A673 (cell line): Measurements from ENCODE around the gene IL6. TPM values are rescaled to one million over a fixed set of nuclear protein-coding genes. Genes with fewer than 3 reads are reported as not detected.

Source experiments
- BruUV-seq: library from RNA; stranded (reverse); fragments of 400-500 nt; replicated peaks from 2 replicates; lab custom pipeline; 2021; lab: Mats Ljungman, UMichigan
- CTCF ChIA-PET: fragments of 300-600 bp; sonication (Branson Sonifier 250); formaldehyde crosslinking; loops from one replicate; lab custom pipeline; 2022; ENCODE audit warnings: antibody characterized with exemption; lab: Charles Lee
- POLR2A ChIA-PET: fragments of 300-600 bp; sonication (Branson Sonifier 250); formaldehyde crosslinking; loops from one replicate; lab custom pipeline; 2022; ENCODE audit warnings: antibody characterized with exemption; ENCODE audit not compliant: low non-redundant PET; lab: Charles Lee
- DNase-seq: peaks from one replicate; pipeline ENCODE4 v3.0.0-alpha.2; 2015; ENCODE audit warnings: low spot score
- H3K27ac ChIP-seq: fragments of 200-600 bp; sonication (generic); 2 replicates; pipeline ENCODE4 v1.5.1; 2016; ENCODE audit warnings: mixed run types, low read depth, mild to moderate bottlenecking, mixed read lengths, antibody characterized with exemption, low read length; ENCODE audit not compliant: poor library complexity, severe bottlenecking
- H3K27me3 ChIP-seq: fragments of 200-600 bp; sonication (generic); replicated peaks from 2 replicates; pipeline ENCODE4 v1.6.1; 2017; ENCODE audit warnings: mixed run types, low read depth, mild to moderate bottlenecking, mixed read lengths, antibody characterized with exemption, low read length; ENCODE audit not compliant: insufficient read depth, poor library complexity
- H3K36me3 ChIP-seq: fragments of 200-600 bp; sonication (generic); 2 replicates; pipeline ENCODE4 v1.6.1; 2016; ENCODE audit warnings: mixed run types, mild to moderate bottlenecking, mixed read lengths, antibody characterized with exemption, low read length; ENCODE audit not compliant: insufficient read depth, poor library complexity, severe bottlenecking
- H3K4me1 ChIP-seq: fragments of 200-600 bp; sonication (generic); 2 replicates; pipeline ENCODE4 v1.6.1; 2017; ENCODE audit warnings: mixed run types, mild to moderate bottlenecking, mixed read lengths, antibody characterized with exemption, low read length; ENCODE audit not compliant: insufficient read depth, poor library complexity, severe bottlenecking
- H3K4me3 ChIP-seq: fragments of 200-600 bp; sonication (generic); 2 replicates; pipeline ENCODE4 v1.5.1; 2016; ENCODE audit warnings: low read depth, mixed run types, mild to moderate bottlenecking, mixed read lengths, low read length; ENCODE audit not compliant: poor library complexity, severe bottlenecking
- H3K9me3 ChIP-seq: fragments of 200-600 bp; sonication (generic); 2 replicates; pipeline ENCODE4 v1.6.1; 2016; ENCODE audit warnings: mixed run types, low read depth, mild to moderate bottlenecking, mixed read lengths, antibody characterized with exemption, low read length; ENCODE audit not compliant: poor library complexity, severe bottlenecking
- EZH2 ChIP-seq: fragments of 200-600 bp; sonication (generic); IDR thresholded peaks from 2 replicates; pipeline ENCODE4 v1.6.1; 2017; ENCODE audit warnings: borderline replicate concordance, low read depth, mild to moderate bottlenecking, mixed read lengths, antibody characterized with exemption, low read length; ENCODE audit not compliant: poor library complexity, severe bottlenecking
- intact Hi-C: fragments of 100-400 bp; cut with micrococcal nuclease; formaldehyde crosslinking; loops from one replicate; pipeline ENCODE4 v1.10.0; 2022; ENCODE audit not compliant: unreplicated experiment
- total RNA-seq: library from RNA; stranded (reverse); gene quantifications from 2 replicates; pipeline ENCODE4 v1.2.3, GENCODE V29; 2021
- TF ChIP-seq, protein P1 (sequence below): fragments of 300-800, 200-600 bp; sonication (generic); conservative IDR thresholded peaks from 2 replicates; pipeline ENCODE4 v1.5.1; 2017; ENCODE audit warnings: low read depth, mild to moderate bottlenecking, antibody characterized with exemption, low read length, moderate library complexity, mixed read lengths

IL6 gene
- total RNA-seq, 1 experiment from 2014 or later: not detected

DNA sequence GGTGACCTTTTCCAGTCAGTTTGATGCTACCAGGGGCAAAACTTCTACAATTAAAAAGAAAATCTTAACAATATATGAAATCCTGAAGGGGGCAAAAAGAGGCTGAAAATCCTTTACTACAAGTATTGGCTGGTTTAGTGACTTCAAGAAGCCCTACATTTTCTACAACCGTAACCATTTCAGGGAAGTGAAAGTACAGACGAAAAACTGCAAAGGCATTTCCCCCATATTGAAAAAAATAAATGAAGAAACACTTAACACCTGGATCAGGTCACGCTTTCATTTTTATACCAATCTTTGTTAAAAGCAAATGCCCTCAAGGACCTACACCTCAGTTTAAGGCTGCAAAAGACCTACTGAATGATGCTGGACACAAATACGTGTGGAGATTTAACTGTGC is 38.6 kb downstream of the IL6 start:
- CTCF ChIA-PET: no interaction called here

DNA sequence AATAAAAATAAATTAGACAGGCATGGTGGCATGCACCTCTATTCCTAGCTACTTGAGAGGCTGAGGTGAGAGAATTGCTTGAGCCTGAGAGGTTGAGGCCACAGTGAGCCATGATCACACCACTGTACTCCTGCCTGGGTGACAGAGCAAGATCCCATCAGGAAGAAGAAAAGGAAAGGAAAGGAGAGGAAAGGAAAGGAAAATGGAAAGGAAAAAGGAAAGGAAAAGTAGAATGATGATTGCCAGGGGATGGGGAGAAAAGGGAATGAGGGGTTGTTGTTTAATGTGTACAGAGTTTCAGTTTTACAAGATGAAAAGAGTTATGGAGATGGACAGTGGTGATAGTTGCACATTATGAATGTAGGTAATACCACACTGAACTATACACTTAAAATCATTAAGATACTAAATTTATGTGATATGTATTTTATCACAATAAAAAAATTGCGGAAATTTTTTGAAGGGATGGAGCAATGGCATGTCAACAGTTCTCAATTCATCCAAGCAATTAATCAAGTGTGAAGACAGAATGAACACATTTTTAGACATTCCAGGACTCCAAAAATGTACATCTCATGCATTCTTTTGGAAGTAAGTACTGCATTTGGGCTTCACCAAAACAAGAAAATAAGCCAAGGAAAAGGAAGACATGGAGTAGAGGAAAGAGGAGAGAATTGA is 44.3 kb downstream of the IL6 start:
- intact Hi-C loops: no loop called here
- CTCF ChIA-PET: no interaction called here

More for the DNA sequence above, 38.6 kb downstream of the IL6 start:
- intact Hi-C loops: no loop called here
- Histone ChIP-seq H3K27me3 (peaks cover 12% of the 10 kb centered on the region), H3K9me3 (no peaks in the 10 kb centered on the region), H3K36me3 (no peaks in the 10 kb centered on the region), H3K4me1 (no peaks in the 10 kb centered on the region), H3K27ac (no peak overlapping the region), H3K4me3 (no peak overlapping the region)
- TF ChIP-seq, protein P1, sequence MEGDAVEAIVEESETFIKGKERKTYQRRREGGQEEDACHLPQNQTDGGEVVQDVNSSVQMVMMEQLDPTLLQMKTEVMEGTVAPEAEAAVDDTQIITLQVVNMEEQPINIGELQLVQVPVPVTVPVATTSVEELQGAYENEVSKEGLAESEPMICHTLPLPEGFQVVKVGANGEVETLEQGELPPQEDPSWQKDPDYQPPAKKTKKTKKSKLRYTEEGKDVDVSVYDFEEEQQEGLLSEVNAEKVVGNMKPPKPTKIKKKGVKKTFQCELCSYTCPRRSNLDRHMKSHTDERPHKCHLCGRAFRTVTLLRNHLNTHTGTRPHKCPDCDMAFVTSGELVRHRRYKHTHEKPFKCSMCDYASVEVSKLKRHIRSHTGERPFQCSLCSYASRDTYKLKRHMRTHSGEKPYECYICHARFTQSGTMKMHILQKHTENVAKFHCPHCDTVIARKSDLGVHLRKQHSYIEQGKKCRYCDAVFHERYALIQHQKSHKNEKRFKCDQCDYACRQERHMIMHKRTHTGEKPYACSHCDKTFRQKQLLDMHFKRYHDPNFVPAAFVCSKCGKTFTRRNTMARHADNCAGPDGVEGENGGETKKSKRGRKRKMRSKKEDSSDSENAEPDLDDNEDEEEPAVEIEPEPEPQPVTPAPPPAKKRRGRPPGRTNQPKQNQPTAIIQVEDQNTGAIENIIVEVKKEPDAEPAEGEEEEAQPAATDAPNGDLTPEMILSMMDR: no peak
- no peak for TF ChIP-seq EZH2
- POLR2A ChIA-PET: no interaction called here
- no peak for DNase-seq
- BruUV-seq: no TSS peak

DNA sequence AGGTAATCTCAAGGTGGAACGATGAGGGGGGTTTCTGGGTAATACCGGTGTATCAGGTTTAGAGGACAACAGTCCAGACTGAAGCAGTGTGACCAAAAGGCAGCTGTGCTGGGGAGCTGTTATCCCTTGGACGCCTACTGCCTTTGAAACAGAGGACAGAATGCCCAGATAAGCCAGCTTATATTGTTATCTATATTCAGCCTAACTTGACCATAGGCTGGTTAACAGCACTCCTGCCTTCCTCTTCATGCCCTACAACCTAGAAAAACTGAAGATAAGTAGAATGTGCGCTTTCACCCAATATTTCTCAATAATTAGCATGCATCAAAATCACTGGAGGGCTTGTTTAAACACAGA is 44.9 kb downstream of the IL6 start:
- no TSS peak for BruUV-seq
- POLR2A ChIA-PET: no interaction called here
- CTCF ChIA-PET: no interaction called here

More for the DNA sequence above, 44.3 kb downstream of the IL6 start:
- H3K4me1 ChIP-seq: no peaks in the 10 kb centered on the region
- H3K9me3 ChIP-seq: no peaks in the 10 kb centered on the region
- H3K27ac ChIP-seq: no peak overlapping the region
- TF ChIP-seq EZH2: no peak
- TF ChIP-seq, protein P1: no peak
- POLR2A ChIA-PET: no interaction called here
- no peak overlapping the region for H3K4me3 ChIP-seq
- H3K27me3 ChIP-seq: peaks cover 17% of the 10 kb centered on the region
- H3K36me3 ChIP-seq: no peaks in the 10 kb centered on the region
- BruUV-seq: no TSS peak
- no peak for DNase-seq

More for the DNA sequence above, 44.9 kb downstream of the IL6 start:
- Histone ChIP-seq H3K9me3 (no peaks in the 10 kb centered on the region), H3K4me1 (no peaks in the 10 kb centered on the region), H3K27me3 (peaks cover 12% of the 10 kb centered on the region), H3K4me3 (no peak overlapping the region), H3K27ac (no peak overlapping the region), H3K36me3 (no peaks in the 10 kb centered on the region)
- no peak for TF ChIP-seq EZH2
- TF ChIP-seq, protein P1: no peak
- intact Hi-C loops: no loop called here
- no peak for DNase-seq
